ENCODE measurements around the gene SSH3. TPM values are rescaled to one million over a fixed set of nuclear protein-coding genes. Genes with fewer than 3 reads are reported as not detected.

Gene SSH3
- polyA plus RNA-seq, 1 of the 3 experiments (the other 2 are of a cell fraction), result 13.5 TPM

DNA sequence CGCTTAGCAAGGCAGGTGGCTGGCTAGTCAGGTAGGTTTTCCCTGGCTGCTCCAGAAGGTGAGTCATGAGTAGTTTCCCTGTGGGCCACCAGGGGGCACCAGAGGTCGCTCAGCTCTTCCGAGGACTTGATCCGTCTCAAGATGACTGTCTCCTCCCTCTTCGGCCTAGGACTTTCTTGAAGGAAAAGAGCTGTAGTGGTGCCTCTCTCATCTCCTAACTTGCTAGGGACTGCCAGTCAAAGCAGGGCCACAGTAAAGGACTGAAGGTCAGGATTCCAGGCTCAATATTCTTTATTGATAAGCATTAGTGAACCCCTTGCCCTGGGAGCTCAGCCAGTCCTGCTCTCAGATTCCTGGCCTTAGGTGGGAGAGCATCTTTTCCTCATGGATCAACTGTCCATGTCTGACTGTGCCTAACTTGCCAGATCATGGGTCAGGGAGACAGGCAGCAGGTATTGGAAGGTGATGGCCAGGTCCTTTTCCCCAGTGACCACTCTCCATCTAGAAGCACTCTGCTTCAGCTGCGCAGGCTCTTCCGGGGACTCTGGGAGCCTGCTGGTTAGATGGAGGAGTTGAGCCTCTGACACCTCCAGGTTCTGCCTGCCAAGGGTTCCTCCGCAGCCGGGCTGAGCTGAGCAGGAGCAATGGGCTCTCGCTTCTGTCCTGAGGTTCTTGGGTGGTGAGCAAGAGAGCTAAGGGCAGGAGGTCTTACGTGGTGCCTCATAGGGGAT lies 48.1 kb downstream of the SSH3 start:
- Histone ChIP-seq H3K4me2 (peak overlapping the region; percentile 85; the same call in 1 of the 2 replicates), H3K4me1 (ENCODE audit: control insufficient read depth in 1 of 2, insufficient read depth in 2 of 2, low read depth in 1 of 2, low read length in 1 of 2) (peaks cover 38 to 48% of the 10 kb centered on the region in 2 experiments; a peak in 3 of 4 replicates), H3K36me3 (replicated peaks in 1 of 2; ENCODE audit: control insufficient read depth in 1 of 2, insufficient read depth in 2 of 2, low read length in 1 of 2) (no peaks in the 10 kb centered on the region), H3K9ac (no peak overlapping the region), H2AFZ (ENCODE audit: low read depth) (no peak overlapping the region), H3K79me2 (ENCODE audit: insufficient read depth) (peaks cover 21% of the 10 kb centered on the region), H4K20me1 (ENCODE audit: insufficient read depth) (peaks cover 3% of the 10 kb centered on the region; the same call in 1 of the 2 replicates), H3K9me2 (no peaks in the 10 kb centered on the region), H3K9me3 (no peaks in the 10 kb centered on the region), H3K27me3 (ENCODE audit: insufficient read depth) (no peaks in the 10 kb centered on the region), H3F3A (replicated peaks; ENCODE audit: insufficient read depth) (peaks cover 52% of the 10 kb centered on the region), H3K27ac (ENCODE audit: low read depth in 2 of 2, low read length in 1 of 2) (peak overlapping the region; percentile 14 to 46; a peak in 3 of 4 replicates), H3K4me3 (ENCODE audit: low read depth in 2 of 2, low read length in 1 of 2) (peak overlapping the region in 1 of 2 experiments; percentile 9; a peak in 1 of 4 replicates)
- DNase-seq, result peak; percentile 69
- 44% methylated on average over 9 of the region's 11 CpGs for WGBS (ENCODE audit: low lambda C conversion rate)
- POLR2A ChIA-PET, result interaction anchor here (1.0 kb wide), 1 partner anchor 31 kb away, joined by 4 read pairs; no protein-coding TSS in a partner anchor
- CTCF ChIA-PET, result interaction anchor here (0.6 to 20.0 kb wide), 27 partner anchors 7 to 1396 kb away, joined by 3 to 955 read pairs (median 4); partner anchors contain the start of genes AIP, CLCF1, PITPNM1 and PPP1CA
- TF ChIP-seq JUND (IDR thresholded peaks at IDR 0.05) (peak; percentile 59; the same call in 1 of the 2 replicates), FOSL2 (IDR thresholded peaks at IDR 0.05; ENCODE audit: borderline replicate concordance, low read depth) (peak; percentile 79; the same call in 1 of the 2 replicates), SIN3A (IDR thresholded peaks at IDR 0.05; ENCODE audit: borderline replicate concordance, low read depth, low read length) (no peak), MEF2A (IDR thresholded peaks at IDR 0.05; ENCODE audit: borderline replicate concordance, low read depth) (no peak), MXI1 (IDR thresholded peaks at IDR 0.05; ENCODE audit: low read depth, low read length) (no peak), RAD21 (IDR thresholded peaks at IDR 0.05; ENCODE audit: low read length) (peak; percentile 64), SMC3 (IDR thresholded peaks at IDR 0.05; ENCODE audit: low read depth, low read length) (peak; percentile 66), FOXM1 (IDR thresholded peaks at IDR 0.05; ENCODE audit: low read depth) (no peak), YY1 (IDR thresholded peaks at IDR 0.05; ENCODE audit: low read depth) (no peak), EP300 (IDR thresholded peaks at IDR 0.05; ENCODE audit: borderline replicate concordance in 1 of 2, low read depth in 1 of 2, low read length in 1 of 2) (no peak)
- TF ChIP-seq, protein P1, sequence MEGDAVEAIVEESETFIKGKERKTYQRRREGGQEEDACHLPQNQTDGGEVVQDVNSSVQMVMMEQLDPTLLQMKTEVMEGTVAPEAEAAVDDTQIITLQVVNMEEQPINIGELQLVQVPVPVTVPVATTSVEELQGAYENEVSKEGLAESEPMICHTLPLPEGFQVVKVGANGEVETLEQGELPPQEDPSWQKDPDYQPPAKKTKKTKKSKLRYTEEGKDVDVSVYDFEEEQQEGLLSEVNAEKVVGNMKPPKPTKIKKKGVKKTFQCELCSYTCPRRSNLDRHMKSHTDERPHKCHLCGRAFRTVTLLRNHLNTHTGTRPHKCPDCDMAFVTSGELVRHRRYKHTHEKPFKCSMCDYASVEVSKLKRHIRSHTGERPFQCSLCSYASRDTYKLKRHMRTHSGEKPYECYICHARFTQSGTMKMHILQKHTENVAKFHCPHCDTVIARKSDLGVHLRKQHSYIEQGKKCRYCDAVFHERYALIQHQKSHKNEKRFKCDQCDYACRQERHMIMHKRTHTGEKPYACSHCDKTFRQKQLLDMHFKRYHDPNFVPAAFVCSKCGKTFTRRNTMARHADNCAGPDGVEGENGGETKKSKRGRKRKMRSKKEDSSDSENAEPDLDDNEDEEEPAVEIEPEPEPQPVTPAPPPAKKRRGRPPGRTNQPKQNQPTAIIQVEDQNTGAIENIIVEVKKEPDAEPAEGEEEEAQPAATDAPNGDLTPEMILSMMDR (IDR thresholded peaks at IDR 0.05), result peak; percentile 86
- TF ChIP-seq, protein P2, sequence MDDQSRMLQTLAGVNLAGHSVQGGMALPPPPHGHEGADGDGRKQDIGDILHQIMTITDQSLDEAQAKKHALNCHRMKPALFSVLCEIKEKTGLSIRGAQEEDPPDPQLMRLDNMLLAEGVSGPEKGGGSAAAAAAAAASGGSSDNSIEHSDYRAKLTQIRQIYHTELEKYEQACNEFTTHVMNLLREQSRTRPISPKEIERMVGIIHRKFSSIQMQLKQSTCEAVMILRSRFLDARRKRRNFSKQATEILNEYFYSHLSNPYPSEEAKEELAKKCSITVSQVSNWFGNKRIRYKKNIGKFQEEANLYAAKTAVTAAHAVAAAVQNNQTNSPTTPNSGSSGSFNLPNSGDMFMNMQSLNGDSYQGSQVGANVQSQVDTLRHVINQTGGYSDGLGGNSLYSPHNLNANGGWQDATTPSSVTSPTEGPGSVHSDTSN (IDR thresholded peaks at IDR 0.05), result no peak
- TF ChIP-seq, protein P3, sequence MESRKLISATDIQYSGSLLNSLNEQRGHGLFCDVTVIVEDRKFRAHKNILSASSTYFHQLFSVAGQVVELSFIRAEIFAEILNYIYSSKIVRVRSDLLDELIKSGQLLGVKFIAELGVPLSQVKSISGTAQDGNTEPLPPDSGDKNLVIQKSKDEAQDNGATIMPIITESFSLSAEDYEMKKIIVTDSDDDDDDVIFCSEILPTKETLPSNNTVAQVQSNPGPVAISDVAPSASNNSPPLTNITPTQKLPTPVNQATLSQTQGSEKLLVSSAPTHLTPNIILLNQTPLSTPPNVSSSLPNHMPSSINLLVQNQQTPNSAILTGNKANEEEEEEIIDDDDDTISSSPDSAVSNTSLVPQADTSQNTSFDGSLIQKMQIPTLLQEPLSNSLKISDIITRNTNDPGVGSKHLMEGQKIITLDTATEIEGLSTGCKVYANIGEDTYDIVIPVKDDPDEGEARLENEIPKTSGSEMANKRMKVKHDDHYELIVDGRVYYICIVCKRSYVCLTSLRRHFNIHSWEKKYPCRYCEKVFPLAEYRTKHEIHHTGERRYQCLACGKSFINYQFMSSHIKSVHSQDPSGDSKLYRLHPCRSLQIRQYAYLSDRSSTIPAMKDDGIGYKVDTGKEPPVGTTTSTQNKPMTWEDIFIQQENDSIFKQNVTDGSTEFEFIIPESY (IDR thresholded peaks at IDR 0.05; ENCODE audit: borderline replicate concordance, low read depth), result no peak
